Measurements from ENCODE around the gene YIPF5.

DNA sequence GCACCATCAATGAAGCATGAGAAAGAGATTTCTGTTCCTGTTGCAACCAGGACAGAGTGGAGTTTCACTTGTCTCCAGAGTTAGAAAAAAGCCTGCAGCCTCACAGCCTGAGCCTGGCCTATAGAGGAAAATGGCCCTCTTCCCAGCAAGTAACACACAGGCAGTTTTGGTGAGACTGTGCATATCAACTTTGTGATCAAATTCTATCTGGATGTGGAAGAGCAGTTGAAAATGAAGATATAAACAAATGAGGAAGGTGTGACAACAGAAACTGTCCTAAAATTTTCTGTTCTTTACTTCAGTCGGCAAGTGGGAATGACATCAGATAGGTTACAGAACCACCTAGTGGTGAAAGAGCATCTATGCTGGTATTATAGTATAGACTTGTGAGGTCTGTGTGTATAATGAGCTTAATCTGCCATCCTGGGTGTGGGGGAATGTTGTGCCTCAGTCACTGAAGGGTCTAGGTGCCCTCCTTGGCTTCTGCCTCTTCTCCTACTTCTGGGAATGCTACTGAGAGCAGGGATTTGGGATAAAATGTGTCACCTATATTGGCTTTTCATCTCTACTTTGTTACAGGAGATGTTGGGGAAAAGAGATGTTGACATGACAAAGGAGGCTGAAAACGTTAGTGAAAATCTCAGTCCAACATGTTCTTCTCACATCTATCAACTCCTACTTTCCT, 28.2 kb downstream of the YIPF5 start:
- TF ChIP-seq, protein P1, sequence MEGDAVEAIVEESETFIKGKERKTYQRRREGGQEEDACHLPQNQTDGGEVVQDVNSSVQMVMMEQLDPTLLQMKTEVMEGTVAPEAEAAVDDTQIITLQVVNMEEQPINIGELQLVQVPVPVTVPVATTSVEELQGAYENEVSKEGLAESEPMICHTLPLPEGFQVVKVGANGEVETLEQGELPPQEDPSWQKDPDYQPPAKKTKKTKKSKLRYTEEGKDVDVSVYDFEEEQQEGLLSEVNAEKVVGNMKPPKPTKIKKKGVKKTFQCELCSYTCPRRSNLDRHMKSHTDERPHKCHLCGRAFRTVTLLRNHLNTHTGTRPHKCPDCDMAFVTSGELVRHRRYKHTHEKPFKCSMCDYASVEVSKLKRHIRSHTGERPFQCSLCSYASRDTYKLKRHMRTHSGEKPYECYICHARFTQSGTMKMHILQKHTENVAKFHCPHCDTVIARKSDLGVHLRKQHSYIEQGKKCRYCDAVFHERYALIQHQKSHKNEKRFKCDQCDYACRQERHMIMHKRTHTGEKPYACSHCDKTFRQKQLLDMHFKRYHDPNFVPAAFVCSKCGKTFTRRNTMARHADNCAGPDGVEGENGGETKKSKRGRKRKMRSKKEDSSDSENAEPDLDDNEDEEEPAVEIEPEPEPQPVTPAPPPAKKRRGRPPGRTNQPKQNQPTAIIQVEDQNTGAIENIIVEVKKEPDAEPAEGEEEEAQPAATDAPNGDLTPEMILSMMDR (IDR thresholded peaks at IDR 0.05) = peak in 5 of 6 experiments; percentile 25 to 64 (median 53)
- no peak for TF ChIP-seq POLR2A (IDR thresholded peaks at IDR 0.05)
